Progenitor cell of endocrine pancreas (in vitro differentiated cells): ENCODE data around the gene AFF2. TPM values are rescaled to one million over a fixed set of nuclear protein-coding genes. Genes with fewer than 3 reads are reported as not detected.

Experiments
- DNase-seq: peaks from one replicate; pipeline ENCODE4 v3.0.0; 2021; ENCODE audit warnings: low spot score; ENCODE audit not compliant: unreplicated experiment
- H3K27ac Mint-ChIP-seq: 2 replicates; pipeline ENCODE4 v1.8.0; 2021; ENCODE audit warnings: mild to moderate bottlenecking, moderate library complexity, mixed read lengths
- H3K27me3 Mint-ChIP-seq: 2 replicates; pipeline ENCODE4 v1.8.0; 2021; ENCODE audit warnings: mixed read lengths
- H3K36me3 Mint-ChIP-seq: 2 replicates; pipeline ENCODE4 v1.8.0; 2022; ENCODE audit warnings: mixed read lengths; ENCODE audit not compliant: insufficient read depth
- H3K4me1 Mint-ChIP-seq: 2 replicates; pipeline ENCODE4 v1.8.0; 2021; ENCODE audit warnings: low read depth, mixed read lengths
- H3K4me3 Mint-ChIP-seq: 2 replicates; pipeline ENCODE4 v1.8.0; 2021; ENCODE audit warnings: low read depth, mild to moderate bottlenecking, moderate library complexity, mixed read lengths
- H3K9me3 Mint-ChIP-seq: 2 replicates; pipeline ENCODE4 v1.8.0; 2021; ENCODE audit warnings: low read depth, mixed read lengths
- total RNA-seq: library from RNA; stranded (reverse); gene quantifications from 2 replicates; pipeline ENCODE4 v1.2.1, GENCODE V29; 2021
- TF ChIP-seq, protein P1 (sequence below): fragments of 200-600 bp; sonication (generic); IDR thresholded peaks from one replicate; pipeline ENCODE4 v1.5.0; 2021; ENCODE audit warnings: antibody characterized with exemption, mild to moderate bottlenecking; ENCODE audit not compliant: unreplicated experiment

Gene AFF2
- total RNA-seq, 1 donor from 2014 or later = 8.4 TPM

DNA sequence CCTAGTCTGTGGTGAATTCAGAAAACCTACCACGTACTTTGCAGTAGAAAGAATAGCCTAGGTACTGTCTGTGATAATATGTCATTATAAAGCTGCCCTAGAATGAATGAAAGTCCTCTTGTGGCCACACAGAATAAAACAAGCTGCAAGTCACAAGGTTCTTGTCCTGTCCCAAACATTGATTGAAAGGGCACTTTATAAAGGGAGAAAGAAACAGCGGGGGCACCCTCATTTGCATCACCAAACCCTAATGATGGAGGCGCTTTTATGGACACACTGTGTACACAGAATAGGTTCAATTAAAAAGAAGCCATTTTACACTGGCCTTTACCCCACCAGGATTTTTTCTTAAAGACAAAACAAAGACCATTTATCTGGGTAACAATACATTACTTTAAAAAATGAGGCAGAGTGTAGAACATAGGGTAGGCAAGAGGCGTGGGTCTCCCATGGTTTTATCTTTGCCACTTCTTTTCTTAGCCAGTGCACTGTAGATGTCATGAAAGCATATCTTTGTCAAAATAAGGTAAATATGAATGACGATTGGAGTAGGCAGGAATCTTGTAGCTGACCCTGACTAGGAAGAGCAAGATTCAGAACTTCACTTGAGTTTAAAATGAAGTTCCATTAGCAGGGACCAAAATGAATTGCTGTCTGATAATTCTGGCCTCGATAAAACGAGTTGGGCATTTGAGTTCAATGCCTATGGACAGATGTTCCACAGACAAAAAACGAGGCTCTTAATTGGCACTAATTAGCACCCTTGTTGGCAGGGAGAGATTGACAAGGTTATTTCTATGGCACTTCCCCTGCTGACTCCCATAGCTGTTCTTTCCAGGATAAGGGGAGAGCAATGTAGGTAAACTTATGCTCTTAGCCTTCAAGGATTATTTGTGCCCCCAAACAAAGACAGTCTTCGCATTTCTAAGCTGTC is 365.1 kb downstream of the AFF2 start:
- Mint-ChIP-seq H3K4me1 (peaks cover 11% of the 10 kb centered on the region), H3K27me3 (no peaks in the 10 kb centered on the region), H3K36me3 (no peaks in the 10 kb centered on the region), H3K9me3 (peaks cover 14% of the 10 kb centered on the region), H3K4me3 (no peak overlapping the region), H3K27ac (no peak overlapping the region)
- DNase-seq = no peak
- TF ChIP-seq, protein P1, sequence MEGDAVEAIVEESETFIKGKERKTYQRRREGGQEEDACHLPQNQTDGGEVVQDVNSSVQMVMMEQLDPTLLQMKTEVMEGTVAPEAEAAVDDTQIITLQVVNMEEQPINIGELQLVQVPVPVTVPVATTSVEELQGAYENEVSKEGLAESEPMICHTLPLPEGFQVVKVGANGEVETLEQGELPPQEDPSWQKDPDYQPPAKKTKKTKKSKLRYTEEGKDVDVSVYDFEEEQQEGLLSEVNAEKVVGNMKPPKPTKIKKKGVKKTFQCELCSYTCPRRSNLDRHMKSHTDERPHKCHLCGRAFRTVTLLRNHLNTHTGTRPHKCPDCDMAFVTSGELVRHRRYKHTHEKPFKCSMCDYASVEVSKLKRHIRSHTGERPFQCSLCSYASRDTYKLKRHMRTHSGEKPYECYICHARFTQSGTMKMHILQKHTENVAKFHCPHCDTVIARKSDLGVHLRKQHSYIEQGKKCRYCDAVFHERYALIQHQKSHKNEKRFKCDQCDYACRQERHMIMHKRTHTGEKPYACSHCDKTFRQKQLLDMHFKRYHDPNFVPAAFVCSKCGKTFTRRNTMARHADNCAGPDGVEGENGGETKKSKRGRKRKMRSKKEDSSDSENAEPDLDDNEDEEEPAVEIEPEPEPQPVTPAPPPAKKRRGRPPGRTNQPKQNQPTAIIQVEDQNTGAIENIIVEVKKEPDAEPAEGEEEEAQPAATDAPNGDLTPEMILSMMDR = no peak

DNA sequence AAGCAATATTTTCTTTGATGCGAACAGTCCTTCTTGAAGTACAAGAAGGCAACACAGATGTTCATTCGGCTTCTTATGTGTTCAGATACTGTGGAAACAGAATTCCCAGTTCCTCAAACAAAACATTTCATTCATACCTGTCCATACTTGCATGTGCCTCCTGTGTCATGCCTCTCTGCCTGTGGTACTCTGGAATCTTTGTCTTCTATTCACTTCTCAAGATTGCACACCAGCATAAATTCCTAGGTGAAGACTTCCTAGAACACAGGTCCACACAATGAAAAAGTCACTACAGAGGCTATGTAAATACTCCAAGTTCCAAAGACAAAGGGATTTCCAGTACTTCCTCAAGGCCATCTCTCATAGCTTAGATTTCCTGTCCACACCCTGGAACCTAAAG is 367.2 kb downstream of the AFF2 start:
- TF ChIP-seq, protein P1 = no peak
- H3K4me3 Mint-ChIP-seq = no peak overlapping the region
- DNase-seq = no peak
- no peaks in the 10 kb centered on the region for H3K27me3 Mint-ChIP-seq
- no peaks in the 10 kb centered on the region for H3K36me3 Mint-ChIP-seq
- peaks cover 7% of the 10 kb centered on the region for H3K4me1 Mint-ChIP-seq
- H3K9me3 Mint-ChIP-seq = peaks cover 17% of the 10 kb centered on the region
- H3K27ac Mint-ChIP-seq = no peak overlapping the region

DNA sequence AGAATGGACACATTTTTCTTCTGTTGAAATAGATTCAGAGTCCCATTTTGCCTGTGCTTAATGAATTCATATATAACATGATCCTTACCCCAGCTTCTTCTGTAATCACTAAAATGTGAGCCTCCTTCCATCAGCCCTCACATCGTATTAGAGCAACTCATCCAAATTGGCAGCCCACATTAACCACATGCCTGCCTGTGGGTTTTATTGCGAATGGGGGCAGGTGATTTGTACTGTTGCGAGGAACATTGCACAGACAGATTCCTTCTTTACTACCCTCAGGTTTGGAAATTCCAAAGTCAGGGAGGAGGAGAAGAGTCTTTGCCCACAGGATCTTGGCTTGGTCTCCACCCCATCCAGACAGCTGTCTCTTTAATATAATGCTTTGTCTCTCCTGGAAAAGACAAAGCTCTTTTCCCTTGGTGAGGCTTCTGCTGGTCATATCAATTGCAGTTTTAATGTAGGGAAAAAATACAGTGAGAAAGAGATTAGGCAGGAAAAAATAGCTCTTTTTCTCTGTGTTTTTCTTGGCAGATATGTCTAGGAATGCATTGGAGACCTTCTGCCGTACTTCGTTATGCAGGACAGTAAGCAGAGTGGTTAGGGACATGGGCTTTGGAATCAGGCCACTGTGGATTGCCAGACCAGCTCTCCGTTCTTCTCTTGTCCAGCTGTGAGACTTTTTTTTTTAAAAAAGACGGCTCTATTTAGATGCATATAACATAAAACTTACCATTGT is 371.2 kb downstream of the AFF2 start:
- Mint-ChIP-seq H3K27me3 (no peaks in the 10 kb centered on the region), H3K4me1 (no peaks in the 10 kb centered on the region), H3K4me3 (no peak overlapping the region), H3K36me3 (no peaks in the 10 kb centered on the region), H3K27ac (no peak overlapping the region), H3K9me3 (peaks cover 20% of the 10 kb centered on the region)
- TF ChIP-seq, protein P1 = no peak
- no peak for DNase-seq

DNA sequence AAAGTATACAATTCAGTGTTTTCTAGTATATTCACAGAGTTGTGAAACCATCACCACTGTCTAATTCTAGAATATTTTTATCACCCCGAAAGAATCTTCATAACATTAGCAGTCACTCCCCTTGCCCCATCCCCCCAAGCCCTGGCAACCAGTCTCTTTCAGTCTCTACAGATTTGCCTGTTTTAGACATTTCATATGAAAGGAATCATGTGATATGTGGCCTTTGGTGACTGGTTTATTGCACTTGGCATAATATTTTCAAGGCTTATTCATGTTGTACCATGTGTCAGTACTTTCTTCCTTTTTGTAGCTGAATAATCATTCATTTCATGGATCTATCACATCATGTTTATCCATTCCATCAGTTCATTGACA is 371.7 kb downstream of the AFF2 start:
- Mint-ChIP-seq H3K27ac (no peak overlapping the region), H3K9me3 (peaks cover 17% of the 10 kb centered on the region), H3K27me3 (no peaks in the 10 kb centered on the region), H3K36me3 (no peaks in the 10 kb centered on the region), H3K4me3 (no peak overlapping the region), H3K4me1 (no peaks in the 10 kb centered on the region)
- no peak for DNase-seq
- TF ChIP-seq, protein P1 = no peak

DNA sequence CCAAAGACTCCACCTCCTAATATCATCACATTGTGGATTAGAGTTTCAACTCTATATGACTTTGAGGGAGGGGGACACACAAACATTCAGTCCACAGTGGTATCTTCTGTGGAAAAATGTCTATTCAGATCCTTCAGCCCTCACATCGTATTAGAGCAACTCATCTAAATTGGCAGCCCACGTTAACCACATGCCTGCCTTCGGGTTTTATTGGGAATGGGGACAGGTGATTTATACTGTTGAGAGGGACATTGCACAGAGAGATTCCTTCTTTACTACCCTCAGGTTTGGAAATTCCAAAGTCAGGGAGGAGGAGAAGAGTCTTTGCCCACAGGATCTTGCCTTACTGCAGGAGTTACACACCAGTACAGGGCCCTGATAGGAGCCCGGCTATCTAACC is 372.5 kb downstream of the AFF2 start:
- no peak for DNase-seq
- H3K4me1 Mint-ChIP-seq = no peaks in the 10 kb centered on the region
- H3K4me3 Mint-ChIP-seq = no peak overlapping the region
- TF ChIP-seq, protein P1 = no peak
- no peaks in the 10 kb centered on the region for H3K36me3 Mint-ChIP-seq
- H3K27me3 Mint-ChIP-seq = no peaks in the 10 kb centered on the region
- peaks cover 17% of the 10 kb centered on the region for H3K9me3 Mint-ChIP-seq
- no peak overlapping the region for H3K27ac Mint-ChIP-seq
